GM12892 (cell line): Measurements from ENCODE around the gene RPA3.

Source experiments
- DNase-seq: peaks from one replicate; pipeline ENCODE4 v3.0.0; 2011; ENCODE audit not compliant: insufficient read length
- FAIRE-seq: peaks from 2 replicates; lab custom pipeline; 2011; peaks lifted over from hg19 to GRCh38; lab: Jason Lieb, UNC
- POLR2A ChIP-seq: IDR thresholded peaks from 2 replicates; pipeline ENCODE4 v1.6.1; 2011; ENCODE audit warnings: low read depth, low read length, control low read depth
- POLR2AphosphoS5 ChIP-seq: IDR thresholded peaks from 2 replicates; pipeline ENCODE4 v1.6.1; 2011; ENCODE audit warnings: low read depth, low read length, control low read depth
- TAF1 ChIP-seq: IDR thresholded peaks from 2 replicates; pipeline ENCODE4 v1.6.1; 2011; ENCODE audit warnings: low read depth, mild to moderate bottlenecking, control low read depth, low read length, borderline replicate concordance

The RPA3 gene

DNA sequence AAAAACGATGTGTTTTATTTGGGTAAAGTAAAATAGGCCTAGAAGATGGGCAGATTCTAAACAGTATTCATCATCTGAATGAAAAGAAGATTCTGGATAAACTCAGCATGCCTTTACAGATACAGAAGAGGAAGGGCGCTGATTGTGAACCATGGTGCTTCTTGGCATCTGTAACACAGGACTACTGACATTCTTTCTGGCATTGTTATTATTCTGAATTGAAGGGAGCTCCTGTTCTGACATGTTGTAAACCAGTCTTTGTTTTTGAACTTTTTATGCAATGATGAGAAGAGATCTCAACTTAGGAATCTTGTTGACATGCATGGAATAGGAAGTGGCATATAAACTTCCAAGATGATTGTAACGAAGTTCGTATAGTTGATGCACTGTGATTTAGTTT lies 13.5 kb downstream of the RPA3 start:
- TF ChIP-seq TAF1 (no peak), POLR2A (no peak), POLR2AphosphoS5 (no peak)
- DNase-seq (no peak), FAIRE-seq (no peak)

DNA sequence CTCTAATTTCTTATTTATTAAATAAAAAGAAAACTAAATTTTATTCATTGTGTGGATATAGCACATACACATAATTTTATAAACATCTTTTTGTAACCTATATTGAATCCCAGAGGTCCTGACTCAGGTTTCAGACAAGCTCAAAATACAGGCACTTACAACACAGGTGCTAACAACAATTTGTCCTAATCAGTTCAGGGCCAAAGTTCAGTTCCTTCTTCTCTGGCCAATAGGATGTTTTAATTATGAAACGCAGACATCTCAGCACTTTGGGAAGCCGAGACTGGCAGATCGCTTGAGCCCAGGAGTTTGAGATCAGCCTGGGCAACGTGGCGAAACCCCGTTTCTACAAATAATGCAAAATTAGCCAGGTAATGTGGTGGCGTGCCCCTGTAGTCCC lies 15.0 kb downstream of the RPA3 start:
- no peak for DNase-seq
- no peak for FAIRE-seq
- TF ChIP-seq POLR2A (no peak), POLR2AphosphoS5 (no peak), TAF1 (no peak)

DNA sequence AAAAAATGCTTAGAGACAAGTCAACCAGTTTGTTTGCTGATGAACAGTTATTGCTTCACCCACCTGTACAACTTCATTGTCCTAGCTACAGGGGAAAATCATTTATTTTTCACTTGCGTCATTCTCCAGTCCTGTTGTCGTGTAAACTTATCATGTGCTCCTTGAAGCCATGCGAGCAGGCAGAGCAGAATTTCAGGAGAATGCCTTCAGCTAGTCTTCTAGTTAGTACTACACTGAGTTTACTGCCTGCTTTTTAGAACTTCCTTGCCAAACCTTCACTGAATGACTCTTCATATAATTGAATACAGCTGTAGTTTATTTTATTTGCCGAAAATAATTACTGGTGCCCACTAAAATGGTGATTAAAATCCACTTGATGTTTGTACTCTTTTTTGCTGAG lies 15.6 kb downstream of the RPA3 start:
- FAIRE-seq (peak; percentile 73), DNase-seq (no peak)
- TF ChIP-seq POLR2A (no peak), TAF1 (no peak), POLR2AphosphoS5 (no peak)

- DNase-seq (no peak), FAIRE-seq (peak; percentile 56)
- TF ChIP-seq TAF1 (no peak), POLR2A (no peak), POLR2AphosphoS5 (no peak)
Observed at GRCh38 chr7:7701527-7701926, 16.9 kb downstream of the RPA3 start.

DNA sequence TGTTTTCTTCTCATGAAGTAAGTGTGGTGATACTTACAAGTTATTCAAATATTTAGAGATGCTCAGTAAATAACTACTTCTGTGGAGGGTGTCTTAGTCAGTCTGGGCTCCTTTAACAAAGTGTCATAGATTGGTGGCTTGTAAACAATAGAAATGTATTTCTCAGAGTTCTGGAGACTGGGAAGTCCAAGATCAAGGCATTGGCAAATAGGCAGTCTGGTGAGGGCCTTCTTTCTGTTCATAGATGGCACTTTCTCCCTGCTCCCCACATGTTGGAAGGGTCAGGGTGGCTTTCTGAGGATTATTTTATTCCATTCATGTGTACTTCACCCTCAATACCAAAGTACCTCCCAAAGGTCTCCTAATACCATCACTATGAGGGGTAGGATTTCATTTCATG lies 18.4 kb downstream of the RPA3 start:
- TF ChIP-seq TAF1 = no peak
- TF ChIP-seq POLR2AphosphoS5 = no peak
- TF ChIP-seq POLR2A = no peak
- FAIRE-seq = no peak
- DNase-seq = no peak

- no peak for FAIRE-seq
- DNase-seq = no peak
- TF ChIP-seq POLR2AphosphoS5 (no peak), TAF1 (no peak), POLR2A (no peak)
Observed at GRCh38 chr7:7699380-7699779, 19.0 kb downstream of the RPA3 start.

GRCh38 chr7:7698930-7699329 lies 19.5 kb downstream of the RPA3 start:
- TF ChIP-seq POLR2AphosphoS5 = no peak
- TF ChIP-seq POLR2A = no peak
- no peak for TF ChIP-seq TAF1
- DNase-seq (no peak), FAIRE-seq (no peak)

GRCh38 chr7:7696458-7697119 lies 21.8 kb downstream of the RPA3 start:
- TF ChIP-seq TAF1 (no peak), POLR2AphosphoS5 (no peak), POLR2A (no peak)
- FAIRE-seq (no peak), DNase-seq (no peak)

- TF ChIP-seq POLR2A (no peak), TAF1 (no peak), POLR2AphosphoS5 (no peak)
- no peak for FAIRE-seq
- DNase-seq = no peak
Observed at GRCh38 chr7:7695111-7695817, 23.1 kb downstream of the RPA3 start.

DNA sequence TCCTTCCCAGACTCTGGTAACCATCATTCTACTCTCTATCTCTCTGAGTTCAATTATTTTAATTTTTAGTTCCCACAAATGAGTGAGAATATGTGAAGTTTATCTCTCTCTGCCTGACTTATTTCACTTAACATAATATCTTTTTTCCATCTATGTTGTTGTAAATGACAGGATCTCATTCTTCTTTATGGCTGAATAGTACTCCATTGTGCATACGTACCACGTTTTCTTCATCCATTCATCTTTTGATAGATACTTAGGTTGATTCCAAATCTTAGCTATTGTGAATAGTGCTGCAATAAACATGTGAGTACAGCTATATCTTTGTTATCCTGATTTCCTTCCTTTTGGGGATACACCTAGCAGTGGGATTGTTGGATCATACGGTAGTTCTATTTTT lies 23.9 kb downstream of the RPA3 start:
- FAIRE-seq (peak; percentile 21), DNase-seq (no peak)
- TF ChIP-seq POLR2A (no peak), POLR2AphosphoS5 (no peak), TAF1 (no peak)

DNA sequence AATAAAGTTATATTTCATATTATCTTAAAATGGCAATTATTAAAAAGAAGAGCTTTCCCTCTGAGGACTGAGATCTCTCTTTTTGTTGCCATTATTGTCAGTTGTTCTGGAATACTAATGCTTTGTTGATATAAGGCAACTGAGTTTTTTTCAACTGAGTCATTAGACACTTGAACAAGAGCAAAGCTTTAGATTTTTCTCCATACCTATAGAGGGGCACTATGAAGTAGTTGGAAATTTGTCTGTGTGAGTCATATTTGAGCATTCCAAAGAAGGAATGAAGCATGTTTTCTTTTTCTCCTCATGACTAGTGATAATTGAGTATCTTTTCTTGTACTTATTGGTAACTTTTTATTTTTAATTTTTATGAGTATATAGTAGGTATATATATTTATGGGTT lies 24.5 kb downstream of the RPA3 start:
- DNase-seq = no peak
- no peak for FAIRE-seq
- TF ChIP-seq POLR2AphosphoS5 (no peak), TAF1 (no peak), POLR2A (no peak)

GRCh38 chr7:7688956-7689355 lies 29.5 kb downstream of the RPA3 start:
- no peak for TF ChIP-seq POLR2A
- no peak for TF ChIP-seq TAF1
- TF ChIP-seq POLR2AphosphoS5 = no peak
- DNase-seq = no peak
- peak; percentile 54 for FAIRE-seq
